WTC11 (cell line): Measurements from ENCODE around the gene UMAD1. TPM values are rescaled to one million over a fixed set of nuclear protein-coding genes. Genes with fewer than 3 reads are reported as not detected.

Experiments
- ATAC-seq: fragments of 200-7000 bp; cut with Tn5 transposase; 2 replicates; pipeline ENCODE4 v1.10.0; 2021; ENCODE audit warnings: mild to moderate bottlenecking, moderate library complexity
- CTCF ChIA-PET: fragments of 300-600 bp; sonication (Branson Sonifier 250); formaldehyde crosslinking; loops from one replicate; lab custom pipeline; 2021; ENCODE audit warnings: antibody characterized with exemption; lab: Charles Lee
- POLR2A ChIA-PET: fragments of 350-600 bp; sonication (Branson Sonifier 250); formaldehyde crosslinking; loops from one replicate; lab custom pipeline; 2021; ENCODE audit warnings: antibody characterized with exemption; lab: Charles Lee
- DNase-seq: peaks from one replicate; pipeline ENCODE4 v3.0.0; 2021; ENCODE audit warnings: low spot score
- H3K27ac Mint-ChIP-seq: 2 replicates; pipeline ENCODE4 v1.8.0; 2021; ENCODE audit warnings: mixed read lengths
- H3K27me3 Mint-ChIP-seq: 2 replicates; pipeline ENCODE4 v1.8.0; 2021; ENCODE audit warnings: low read depth, mild to moderate bottlenecking, moderate library complexity, mixed read lengths
- H3K36me3 Mint-ChIP-seq: 2 replicates; pipeline ENCODE4 v1.8.0; 2021; ENCODE audit warnings: mixed read lengths
- H3K4me1 Mint-ChIP-seq: 2 replicates; pipeline ENCODE4 v1.8.0; 2022; ENCODE audit warnings: mixed read lengths
- H3K4me3 Mint-ChIP-seq: 2 replicates; pipeline ENCODE4 v1.8.0; 2021; ENCODE audit warnings: mild to moderate bottlenecking, moderate library complexity, mixed read lengths
- H3K9me3 Mint-ChIP-seq: 2 replicates; pipeline ENCODE4 v1.8.0; 2021; ENCODE audit warnings: mixed read lengths
- AFF4 ChIP-seq: sonication (generic); formaldehyde crosslinking; IDR thresholded peaks from 2 replicates; pipeline ENCODE4 v1.8.1; 2023; ENCODE audit warnings: mild to moderate bottlenecking, missing genetic modification reagents, borderline replicate concordance
- ATF1 ChIP-seq: sonication (generic); formaldehyde crosslinking; IDR thresholded peaks from 2 replicates; pipeline ENCODE4 v1.8.1; 2023; ENCODE audit warnings: mild to moderate bottlenecking, moderate library complexity, missing genetic modification reagents
- CBFB ChIP-seq: sonication (generic); formaldehyde crosslinking; IDR thresholded peaks from 2 replicates; pipeline ENCODE4 v1.8.1; 2022; ENCODE audit warnings: mild to moderate bottlenecking, low read depth, missing genetic modification reagents
- CDX4 ChIP-seq: fragments of 250-450 bp; sonication (Bioruptor Pico); IDR thresholded peaks from 2 replicates; pipeline ENCODE4 v1.9.0; 2021; ENCODE audit warnings: moderate library complexity, mild to moderate bottlenecking, inconsistent platforms, borderline replicate concordance
- CREB1 ChIP-seq: sonication (generic); formaldehyde crosslinking; IDR thresholded peaks from 2 replicates; pipeline ENCODE4 v1.8.0; 2023; ENCODE audit warnings: mild to moderate bottlenecking, missing genetic modification reagents
- ELF4 ChIP-seq: sonication (generic); formaldehyde crosslinking; IDR thresholded peaks from 2 replicates; pipeline ENCODE4 v1.8.1; 2022; ENCODE audit warnings: low read depth, mild to moderate bottlenecking, moderate library complexity, missing genetic modification reagents
- GTF2I ChIP-seq: fragments of 250-450 bp; sonication (Bioruptor Pico); conservative IDR thresholded peaks from 2 replicates; pipeline ENCODE4 v1.4.0; 2021; ENCODE audit warnings: mild to moderate bottlenecking
- HMGA2 ChIP-seq: fragments of 250-450 bp; sonication (Bioruptor Pico); IDR thresholded peaks from 2 replicates; pipeline ENCODE4 v1.4.0; 2021; ENCODE audit warnings: mild to moderate bottlenecking, moderate library complexity
- JUN ChIP-seq: sonication (generic); formaldehyde crosslinking; IDR thresholded peaks from 2 replicates; pipeline ENCODE4 v1.8.0; 2023; ENCODE audit warnings: mild to moderate bottlenecking, missing genetic modification reagents
- KAT7 ChIP-seq: sonication (generic); formaldehyde crosslinking; IDR thresholded peaks from 2 replicates; pipeline ENCODE4 v1.8.1; 2023; ENCODE audit warnings: missing genetic modification reagents, mild to moderate bottlenecking, borderline replicate concordance
- NFATC4 ChIP-seq: fragments of 250-450 bp; sonication (Bioruptor Pico); IDR thresholded peaks from 2 replicates; pipeline ENCODE4 v1.9.0; 2021; ENCODE audit warnings: mild to moderate bottlenecking
- NR2C2 ChIP-seq: sonication (generic); formaldehyde crosslinking; IDR thresholded peaks from 2 replicates; pipeline ENCODE4 v1.8.0; 2022; ENCODE audit warnings: mild to moderate bottlenecking, missing genetic modification reagents
- NR3C1 ChIP-seq: sonication (generic); formaldehyde crosslinking; conservative IDR thresholded peaks from 2 replicates; pipeline ENCODE4 v1.8.1; 2023; ENCODE audit warnings: low read depth, mild to moderate bottlenecking, missing genetic modification reagents
- OVOL2 ChIP-seq: fragments of 250-450 bp; sonication (Bioruptor Pico); IDR thresholded peaks from 2 replicates; pipeline ENCODE4 v1.9.0; 2021; ENCODE audit warnings: mild to moderate bottlenecking, borderline replicate concordance
- SMAD3 ChIP-seq: sonication (generic); formaldehyde crosslinking; IDR thresholded peaks from 2 replicates; pipeline ENCODE4 v1.8.0; 2022; ENCODE audit warnings: missing genetic modification reagents, mild to moderate bottlenecking, borderline replicate concordance
- TEAD4 ChIP-seq: sonication (generic); formaldehyde crosslinking; IDR thresholded peaks from 2 replicates; pipeline ENCODE4 v1.8.0; 2022; ENCODE audit warnings: mild to moderate bottlenecking, missing genetic modification reagents
- TP53 ChIP-seq: sonication (generic); formaldehyde crosslinking; IDR thresholded peaks from 2 replicates; pipeline ENCODE4 v1.8.1; 2023; ENCODE audit warnings: mild to moderate bottlenecking, missing genetic modification reagents
- USF2 ChIP-seq: sonication (generic); formaldehyde crosslinking; IDR thresholded peaks from 2 replicates; pipeline ENCODE4 v1.8.1; 2023; ENCODE audit warnings: mild to moderate bottlenecking, missing genetic modification reagents, moderate library complexity
- ZNF219 ChIP-seq: sonication (generic); formaldehyde crosslinking; IDR thresholded peaks from 2 replicates; pipeline ENCODE4 v1.8.0; 2023; ENCODE audit warnings: missing genetic modification reagents, mild to moderate bottlenecking, borderline replicate concordance
- ZNF263 ChIP-seq: sonication (generic); formaldehyde crosslinking; IDR thresholded peaks from 2 replicates; pipeline ENCODE4 v1.8.1; 2022; ENCODE audit warnings: low read depth, mild to moderate bottlenecking, moderate library complexity, missing genetic modification reagents
- ZNF396 ChIP-seq: fragments of 250-450 bp; sonication (Bioruptor Pico); IDR thresholded peaks from 2 replicates; pipeline ENCODE4 v1.8.0; 2021; ENCODE audit warnings: mild to moderate bottlenecking, moderate library complexity, borderline replicate concordance
- ZNF423 ChIP-seq: fragments of 250-450 bp; sonication (Bioruptor Pico); IDR thresholded peaks from 2 replicates; pipeline ENCODE4 v2.1.2; 2022; ENCODE audit warnings: mild to moderate bottlenecking, moderate library complexity
- ZNF671 ChIP-seq: fragments of 250-450 bp; sonication (Bioruptor Pico); IDR thresholded peaks from 2 replicates; pipeline ENCODE4 v1.8.0; 2021; ENCODE audit warnings: mild to moderate bottlenecking
- total RNA-seq: library from RNA; stranded (reverse); gene quantifications from 3 replicates; pipeline ENCODE4 v1.2.3, GENCODE V29; 2021

The UMAD1 gene
- total RNA-seq, 1 experiment from 2014 or later = 13.0 TPM

- Mint-ChIP-seq H3K27ac (no peak overlapping the region), H3K36me3 (peaks cover 3% of the 10 kb centered on the region; the same call in 1 of the 2 replicates), H3K4me1 (peaks cover 7% of the 10 kb centered on the region), H3K27me3 (no peaks in the 10 kb centered on the region), H3K4me3 (no peak overlapping the region), H3K9me3 (peaks cover 5% of the 10 kb centered on the region)
- POLR2A ChIA-PET = no interaction called here
- ATAC-seq (no peak), DNase-seq (no peak)
- CTCF ChIA-PET = no interaction called here
- no peak for TF ChIP-seq GTF2I
- no peak for TF ChIP-seq JUN
- no peak for TF ChIP-seq KAT7
- no peak for TF ChIP-seq NR2C2 (CRISPR knock-in tag)
- TF ChIP-seq ZNF671 (CRISPR knock-in tag) = no peak
- TF ChIP-seq AFF4 = no peak
- TF ChIP-seq ZNF423 (CRISPR knock-in tag) = no peak
- no peak for TF ChIP-seq TEAD4 (CRISPR knock-in tag)
- no peak for TF ChIP-seq ATF1
- TF ChIP-seq NR3C1 (CRISPR knock-in tag) = no peak
Measured at GRCh38 chr7:7620236-7620635, 20.3 kb upstream of the UMAD1 start.

GRCh38 chr7:7620644-7621210 lies 19.8 kb upstream of the UMAD1 start:
- H3K4me3 Mint-ChIP-seq = no peak overlapping the region
- no peak for DNase-seq
- H3K4me1 Mint-ChIP-seq = peaks cover 7% of the 10 kb centered on the region
- peaks cover 8% of the 10 kb centered on the region for H3K9me3 Mint-ChIP-seq
- ChIA-PET CTCF (no interaction called here), POLR2A (no interaction called here)
- TF ChIP-seq ZNF263 (CRISPR knock-in tag) (no peak), OVOL2 (CRISPR knock-in tag) (no peak), TP53 (CRISPR knock-in tag) (no peak), ZNF219 (no peak), SMAD3 (CRISPR knock-in tag) (no peak), ELF4 (CRISPR knock-in tag) (no peak), CREB1 (CRISPR knock-in tag) (no peak), NFATC4 (CRISPR knock-in tag) (no peak), ZNF671 (CRISPR knock-in tag) (no peak), CBFB (CRISPR knock-in tag) (no peak), USF2 (CRISPR knock-in tag) (no peak), HMGA2 (CRISPR knock-in tag) (no peak), ZNF396 (CRISPR knock-in tag) (no peak), CDX4 (CRISPR knock-in tag) (no peak)
- no peak for ATAC-seq
- H3K27ac Mint-ChIP-seq = no peak overlapping the region
- H3K27me3 Mint-ChIP-seq = no peaks in the 10 kb centered on the region
- H3K36me3 Mint-ChIP-seq = peaks cover 8% of the 10 kb centered on the region
